Subcutaneous abdominal adipose tissue (tissue), 5 donors: Measurements from ENCODE around the gene CDKN1B.

ENCODE experiments used
- H3K27ac ChIP-seq: one replicate; pipeline ENCODE4 v1.7.0; 2013; ENCODE audit warnings: low read depth, mild to moderate bottlenecking, inconsistent platforms, low read length, moderate library complexity
- H3K27me3 ChIP-seq, 5 donors: one replicate each; pipeline ENCODE4 v1.7.0; 2013; ENCODE audit warnings: low read length in 5 of 5, inconsistent platforms in 1 of 5; ENCODE audit not compliant: control insufficient read depth in 5 of 5, insufficient read depth in 4 of 5
- H3K36me3 ChIP-seq, 5 donors: one replicate each; pipeline ENCODE4 v1.7.0; 2013; ENCODE audit warnings: low read length in 5 of 5; ENCODE audit not compliant: control insufficient read depth in 5 of 5, insufficient read depth in 5 of 5
- H3K4me1 ChIP-seq, 5 donors: one replicate each; pipeline ENCODE4 v1.7.0; 2013; ENCODE audit warnings: low read length in 5 of 5, mild to moderate bottlenecking in 3 of 5, moderate library complexity in 1 of 5; ENCODE audit not compliant: control insufficient read depth in 5 of 5, insufficient read depth in 5 of 5
- H3K4me3 ChIP-seq, 5 donors: one replicate each; pipeline ENCODE4 v1.7.0; 2013; ENCODE audit warnings: low read length in 5 of 5, low read depth in 1 of 5
- H3K9ac ChIP-seq, 5 donors: one replicate each; pipeline ENCODE4 v1.7.0; 2013; ENCODE audit warnings: low read length in 5 of 5, mild to moderate bottlenecking in 4 of 5, moderate library complexity in 3 of 5
- H3K9me3 ChIP-seq, 5 donors: one replicate each; pipeline ENCODE4 v1.7.0; 2013; ENCODE audit warnings: low read length in 5 of 5; ENCODE audit not compliant: control insufficient read depth in 5 of 5
- donor health status: healthy.
- donor health status: healthy.
- donor health status: healthy.
- donor health status: healthy.
- donor health status: healthy.

CDKN1B gene

GRCh38 chr12:12722435-12723148, 5.4 kb downstream of the CDKN1B start:
- Histone ChIP-seq H3K4me3 (peak overlapping the region; percentile 36 to 90 (median 85)), H3K27me3 (no peaks in the 10 kb centered on the region), H3K27ac (peak overlapping the region; percentile 55), H3K9me3 (no peaks in the 10 kb centered on the region), H3K9ac (peak overlapping the region in 4 of 5 donors; percentile 3 to 72 (median 56)), H3K4me1 (peaks cover 0 to 70% (median 66%) of the 10 kb centered on the region in 5 donors), H3K36me3 (peaks cover 5 to 23% (median 12%) of the 10 kb centered on the region in 5 donors)

- peak overlapping the region; percentile 55 for H3K27ac ChIP-seq
- H3K27me3 ChIP-seq = no peaks in the 10 kb centered on the region
- H3K9me3 ChIP-seq = no peaks in the 10 kb centered on the region
- peaks cover 5 to 23% (median 12%) of the 10 kb centered on the region in 5 donors for H3K36me3 ChIP-seq
- peak overlapping the region in 4 of 5 donors; percentile 3 to 72 (median 66) for H3K9ac ChIP-seq
- peaks cover 0 to 68% (median 65%) of the 10 kb centered on the region in 5 donors for H3K4me1 ChIP-seq
- H3K4me3 ChIP-seq = peak overlapping the region; percentile 53 to 90 (median 85)
These were observed 6.0 kb downstream of the CDKN1B start for GRCh38 chr12:12723149-12723680.

GRCh38 chr12:12723681-12724420, 6.7 kb downstream of the CDKN1B start:
- H3K4me1 ChIP-seq = peaks cover 0 to 62% (median 59%) of the 10 kb centered on the region in 5 donors
- H3K27me3 ChIP-seq = no peaks in the 10 kb centered on the region
- no peaks in the 10 kb centered on the region for H3K9me3 ChIP-seq
- peaks cover 5 to 22% (median 12%) of the 10 kb centered on the region in 5 donors for H3K36me3 ChIP-seq
- H3K4me3 ChIP-seq = peak overlapping the region; percentile 53 to 90 (median 85)
- peak overlapping the region in 4 of 5 donors; percentile 63 to 72 (median 70) for H3K9ac ChIP-seq
- peak overlapping the region; percentile 55 for H3K27ac ChIP-seq

- H3K27ac ChIP-seq = peak overlapping the region; percentile 55
- peak overlapping the region in 4 of 5 donors; percentile 9 to 73 (median 67) for H3K9ac ChIP-seq
- peaks cover 2 to 16% (median 12%) of the 10 kb centered on the region in 5 donors for H3K36me3 ChIP-seq
- H3K9me3 ChIP-seq = no peaks in the 10 kb centered on the region
- H3K27me3 ChIP-seq = no peaks in the 10 kb centered on the region
- peaks cover 0 to 55% (median 52%) of the 10 kb centered on the region in 5 donors for H3K4me1 ChIP-seq
- peak overlapping the region; percentile 67 to 90 (median 85) for H3K4me3 ChIP-seq
These were observed 7.4 kb downstream of the CDKN1B start for GRCh38 chr12:12724421-12725085.

GRCh38 chr12:12725086-12725955, 8.2 kb downstream of the CDKN1B start:
- H3K4me3 ChIP-seq = peak overlapping the region; percentile 57 to 90 (median 85)
- no peaks in the 10 kb centered on the region for H3K27me3 ChIP-seq
- H3K9me3 ChIP-seq = no peaks in the 10 kb centered on the region
- H3K27ac ChIP-seq = peak overlapping the region; percentile 77
- H3K4me1 ChIP-seq = peaks cover 0 to 48% (median 44%) of the 10 kb centered on the region in 5 donors
- peak overlapping the region in 4 of 5 donors; percentile 9 to 75 (median 67) for H3K9ac ChIP-seq
- peaks cover 2 to 15% (median 10%) of the 10 kb centered on the region in 5 donors for H3K36me3 ChIP-seq

- peaks cover 0 to 41% (median 37%) of the 10 kb centered on the region in 5 donors for H3K4me1 ChIP-seq
- H3K36me3 ChIP-seq = peaks cover 0 to 12% (median 4%) of the 10 kb centered on the region in 5 donors
- peak overlapping the region; percentile 77 for H3K27ac ChIP-seq
- H3K27me3 ChIP-seq = no peaks in the 10 kb centered on the region
- no peaks in the 10 kb centered on the region for H3K9me3 ChIP-seq
- peak overlapping the region; percentile 41 to 85 (median 84) for H3K4me3 ChIP-seq
- peak overlapping the region in 4 of 5 donors; percentile 0 to 75 (median 60) for H3K9ac ChIP-seq
These were observed 8.9 kb downstream of the CDKN1B start for GRCh38 chr12:12725956-12726554.

GRCh38 chr12:12726555-12727093, 9.5 kb downstream of the CDKN1B start:
- H3K9me3 ChIP-seq = no peaks in the 10 kb centered on the region
- peak overlapping the region in 3 of 5 donors; percentile 0 to 75 (median 7) for H3K9ac ChIP-seq

GRCh38 chr12:12731178-12731577, 14.0 kb downstream of the CDKN1B start:
- H3K27ac ChIP-seq = no peak overlapping the region
- no peak overlapping the region for H3K9ac ChIP-seq
- H3K36me3 ChIP-seq = no peaks in the 10 kb centered on the region
- no peaks in the 10 kb centered on the region for H3K27me3 ChIP-seq
- H3K4me1 ChIP-seq = peaks cover 2 to 21% (median 19%) of the 10 kb centered on the region in 5 donors
- no peak overlapping the region for H3K4me3 ChIP-seq
- no peaks in the 10 kb centered on the region for H3K9me3 ChIP-seq

More at GRCh38 chr12:12726555-12727093, 9.5 kb downstream of the CDKN1B start:
- Histone ChIP-seq H3K27me3 (no peaks in the 10 kb centered on the region), H3K4me3 (peak overlapping the region; percentile 7 to 85 (median 84)), H3K36me3 (peaks cover 0 to 7% (median 0%) of the 10 kb centered on the region in 5 donors), H3K27ac (peak overlapping the region; percentile 77), H3K4me1 (peaks cover 0 to 39% (median 32%) of the 10 kb centered on the region in 5 donors)
